GM12874 (cell line): ENCODE data around the gene SPHK1.

Experiments
- CTCF ChIP-seq: IDR thresholded peaks from 2 replicates; pipeline ENCODE4 v1.5.1; 2011; ENCODE audit warnings: low read depth, mild to moderate bottlenecking, control low read depth, low read length, moderate library complexity; ENCODE audit not compliant: insufficient read depth

The SPHK1 gene

GRCh38 chr17:76357597-76358158, 26.7 kb upstream of the SPHK1 start:
- no peak for TF ChIP-seq CTCF

GRCh38 chr17:76359375-76359774, 25.0 kb upstream of the SPHK1 start:
- TF ChIP-seq CTCF: no peak

DNA sequence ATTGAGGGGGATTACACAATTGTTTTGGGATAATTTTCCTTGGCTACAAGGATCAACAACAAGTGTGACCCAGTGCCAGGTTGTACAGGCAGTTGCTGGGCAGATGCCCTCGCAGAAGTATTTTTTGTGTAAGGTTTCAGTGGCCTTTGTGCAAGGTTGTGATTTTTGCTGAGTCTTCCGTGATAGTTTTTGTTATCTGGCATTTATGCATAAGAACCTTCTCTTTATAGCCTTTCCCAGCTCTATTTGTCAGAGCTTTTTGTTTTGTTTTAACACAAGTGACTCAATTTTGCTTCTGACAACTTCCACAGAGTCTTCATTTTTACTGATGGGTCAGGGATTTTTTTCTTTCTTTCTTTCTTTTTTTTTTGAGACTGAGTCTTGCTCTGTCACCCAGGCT, 23.9 kb upstream of the SPHK1 start:
- TF ChIP-seq CTCF: no peak

- TF ChIP-seq CTCF: no peak
Observed at GRCh38 chr17:76363107-76363842, 21.1 kb upstream of the SPHK1 start.

GRCh38 chr17:76365256-76365903, 19.0 kb upstream of the SPHK1 start:
- TF ChIP-seq CTCF: peak; percentile 32

- no peak for TF ChIP-seq CTCF
Observed at GRCh38 chr17:76366247-76366646, 18.2 kb upstream of the SPHK1 start.

DNA sequence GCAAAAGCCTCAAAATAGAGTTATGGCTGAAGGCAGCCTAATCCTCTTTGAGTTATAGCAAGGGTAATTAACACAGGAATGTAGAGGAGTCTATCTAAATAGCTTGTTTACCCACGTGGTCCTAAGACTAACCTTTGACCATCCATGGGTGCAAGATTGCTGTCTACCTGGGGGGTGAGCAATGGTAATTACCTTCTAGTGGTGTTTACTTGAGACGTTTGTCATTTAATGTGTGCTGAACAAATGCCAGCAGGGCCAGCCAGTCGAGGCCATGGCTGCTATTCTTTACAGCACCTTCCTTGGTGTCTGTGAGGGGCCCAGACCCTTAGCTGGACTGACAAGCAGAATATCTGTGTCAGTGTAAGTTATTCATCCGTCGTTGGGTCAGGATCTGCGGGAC, 16.8 kb upstream of the SPHK1 start:
- no peak for TF ChIP-seq CTCF
